Gastrocnemius medialis (tissue), 4 donors: ENCODE data around the gene MLIP.

ENCODE experiments used
- CTCF ChIP-seq, 5 experiments: fragments of 450-650 bp in 3 of 5; fragments of 200-600 bp in 2 of 5; sonication (generic) in 2 of 5; IDR thresholded peaks in 4 of 5; conservative IDR thresholded peaks in 1 of 5; 1 replicate in 4 of 5; 2 replicates in 1 of 5; pipeline ENCODE4 v1.5.1; 2016 to 2019; ENCODE audit warnings: antibody characterized with exemption in 5 of 5, mild to moderate bottlenecking in 3 of 5, moderate library complexity in 3 of 5
- POLR2A ChIP-seq, 2 donors: fragments of 450-650 bp; IDR thresholded peaks; one replicate each; pipeline ENCODE4 v1.6.1; 2017; ENCODE audit warnings: antibody characterized with exemption in 2 of 2, mild to moderate bottlenecking in 2 of 2, moderate library complexity in 2 of 2

GRCh38 chr6:54299542-54300269 is 188.5 kb downstream of the MLIP start:
- TF ChIP-seq CTCF (IDR thresholded peaks at IDR 0.05 in 4 of 5, conservative IDR thresholded peaks at IDR 0.05 in 1 of 5) = no peak
- TF ChIP-seq POLR2A (IDR thresholded peaks at IDR 0.05) = no peak
